Renal cortical epithelial cell (primary cell): ENCODE measurements around the gene ZNF17. TPM values are rescaled to one million over a fixed set of nuclear protein-coding genes. Genes with fewer than 3 reads are reported as not detected.

ENCODE experiments used
- DNase-seq: peaks from one replicate; pipeline ENCODE4 v3.0.0-alpha.2; 2011; ENCODE audit warnings: low read depth
- total RNA-seq: library from RNA; depleted of rRNA; stranded (reverse); fragments of >200 nt; gene quantifications from 2 replicates; pipeline ENCODE4 v1.2.3, GENCODE V29; 2014

The ZNF17 gene
- total RNA-seq, 1 donor from 2014 or later, result 19.4 TPM

GRCh38 chr19:57434386-57435061 is 23.6 kb downstream of the ZNF17 start:
- DNase-seq, result no peak

GRCh38 chr19:57435062-57435978 is 24.4 kb downstream of the ZNF17 start, which contains the start of gene ZNF749:
ZNF749 (plus strand) TSS chr19:57435325; CDS start chr19:57435579, 254 bp downstream.
- peak; percentile 97 for DNase-seq

GRCh38 chr19:57436417-57436816 is 25.5 kb downstream of the ZNF17 start:
- peak; percentile 13 for DNase-seq

- DNase-seq, result no peak
Observed at GRCh38 chr19:57437931-57438330, 27.0 kb downstream of the ZNF17 start.

GRCh38 chr19:57438925-57439324 is 28.0 kb downstream of the ZNF17 start:
- no peak for DNase-seq

- no peak for DNase-seq
Observed at GRCh38 chr19:57441979-57442752, 31.2 kb downstream of the ZNF17 start.

- no peak for DNase-seq
Observed at GRCh38 chr19:57443121-57443696, 32.2 kb downstream of the ZNF17 start.

GRCh38 chr19:57452307-57452706 is 41.3 kb downstream of the ZNF17 start:
- no peak for DNase-seq

- no peak for DNase-seq
Observed at GRCh38 chr19:57465680-57466381, 54.9 kb downstream of the ZNF17 start.

- no peak for DNase-seq
Observed at GRCh38 chr19:57466489-57466888, 55.5 kb downstream of the ZNF17 start.

Other genes with a start within 250 kb of the ZNF17 start
- gene DUXA, start 243.7 kb upstream of the ZNF17 start, total RNA-seq, result not detected in 2 replicates
- gene ZNF264, start 219.7 kb upstream of the ZNF17 start, total RNA-seq, result 37.5 and 69.3 TPM in 2 replicates
- 0.20 and 3.1 TPM in 2 replicates for gene AURKC, start 180.1 kb upstream of the ZNF17 start, total RNA-seq
- gene ZNF805, start 170.5 kb upstream of the ZNF17 start, total RNA-seq, result 31.3 and 39.8 TPM in 2 replicates
- gene ZNF460, start 130.7 kb upstream of the ZNF17 start, total RNA-seq, result 88.0 and 164 TPM in 2 replicates
- gene ZNF543, start 90.7 kb upstream of the ZNF17 start, total RNA-seq, result 9.4 and 19.2 TPM in 2 replicates
- 12.2 and 13.5 TPM in 2 replicates for gene ZNF304, start 59.9 kb upstream of the ZNF17 start, total RNA-seq
- 15.5 and 17.2 TPM in 2 replicates for gene TRAPPC2B, start 47.6 kb upstream of the ZNF17 start, total RNA-seq
- gene ZNF547, start 47.6 kb upstream of the ZNF17 start, total RNA-seq, result 1.9 and 7.3 TPM in 2 replicates
- 23.4 and 24.9 TPM in 2 replicates for gene ZNF548, start 21.3 kb upstream of the ZNF17 start, total RNA-seq
- gene ZNF749, start 24.2 kb downstream of the ZNF17 start, total RNA-seq, result 11.6 and 15.8 TPM in 2 replicates
- 0.35 and 0.75 TPM in 2 replicates for gene VN1R1, start 46.0 kb downstream of the ZNF17 start, total RNA-seq
- 18.9 and 23.5 TPM in 2 replicates for gene ZNF772, start 66.4 kb downstream of the ZNF17 start, total RNA-seq
- gene ZNF419, start 76.6 kb downstream of the ZNF17 start, total RNA-seq, result 6.3 and 10.2 TPM in 2 replicates
- gene ZNF773, start 88.8 kb downstream of the ZNF17 start, total RNA-seq, result 18.9 and 22.1 TPM in 2 replicates
- gene ZNF549, start 116.2 kb downstream of the ZNF17 start, total RNA-seq, result 7.5 and 9.2 TPM in 2 replicates
- 5.2 and 8.4 TPM in 2 replicates for gene ZNF550, start 148.7 kb downstream of the ZNF17 start, total RNA-seq
- 4.3 and 6.4 TPM in 2 replicates for gene ZNF416, start 167.8 kb downstream of the ZNF17 start, total RNA-seq
- 5.0 and 8.3 TPM in 2 replicates for gene ZIK1, start 173.0 kb downstream of the ZNF17 start, total RNA-seq
- gene ZNF530, start 188.7 kb downstream of the ZNF17 start, total RNA-seq, result 3.8 and 11.8 TPM in 2 replicates
- gene ZNF134, start 203.1 kb downstream of the ZNF17 start, total RNA-seq, result 15.6 and 23.8 TPM in 2 replicates
- 7.8 and 17.2 TPM in 2 replicates for gene ZNF211, start 222.0 kb downstream of the ZNF17 start, total RNA-seq